Stimulated activated CD8-positive, alpha-beta memory T cell treated with anti-CD3 and anti-CD28 coated beads, Interleukin-7, amount 100 ng/mL, for 4 hours (primary cell): ENCODE data around the gene ZNF554.
"Not testable (repeated sequence)": the region's sequence is repeated elsewhere in the genome, so short reads cannot be mapped to it uniquely, and the experiment has no call there.

Experiments
- DNase-seq, 2 donors: peaks; one replicate each; pipeline ENCODE4 v3.0.0-alpha.2; 2020; ENCODE audit warnings: low read depth in 2 of 2

ZNF554 gene

DNA sequence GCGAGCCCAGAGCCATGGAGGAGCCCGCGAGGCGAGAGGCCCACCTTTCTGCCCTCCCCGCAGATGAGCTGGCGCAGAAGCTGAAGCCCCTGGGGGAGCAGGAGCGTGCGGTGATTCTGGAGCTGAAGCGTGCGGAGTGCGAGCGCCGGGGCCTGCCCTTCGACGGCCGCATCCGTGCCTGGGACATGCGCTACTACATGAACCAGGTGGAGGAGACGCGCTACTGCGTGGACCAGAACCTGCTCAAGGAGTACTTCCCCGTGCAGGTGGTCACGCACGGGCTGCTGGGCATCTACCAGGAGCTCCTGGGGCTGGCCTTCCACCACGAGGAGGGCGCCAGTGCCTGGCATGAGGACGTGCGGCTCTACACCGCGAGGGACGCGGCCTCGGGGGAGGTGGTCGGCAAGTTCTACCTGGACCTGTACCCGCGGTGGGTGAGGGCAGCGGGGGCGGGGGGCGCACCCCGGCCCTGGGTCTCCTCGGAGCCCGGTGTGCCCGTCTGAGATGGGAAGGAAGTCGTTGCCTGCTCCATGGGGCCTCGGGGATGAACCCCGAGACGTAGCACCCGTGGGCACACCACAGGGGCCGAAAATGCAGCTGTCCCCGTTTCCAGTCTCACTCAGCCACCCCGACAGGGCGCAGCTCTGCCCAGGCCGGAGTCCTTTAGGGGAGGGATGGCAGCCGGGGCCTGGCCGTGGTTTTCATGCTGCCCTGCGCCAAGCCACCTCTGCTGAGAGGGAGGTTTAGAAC lies 12.1 kb upstream of the ZNF554 start:
- DNase-seq, result no peak

DNA sequence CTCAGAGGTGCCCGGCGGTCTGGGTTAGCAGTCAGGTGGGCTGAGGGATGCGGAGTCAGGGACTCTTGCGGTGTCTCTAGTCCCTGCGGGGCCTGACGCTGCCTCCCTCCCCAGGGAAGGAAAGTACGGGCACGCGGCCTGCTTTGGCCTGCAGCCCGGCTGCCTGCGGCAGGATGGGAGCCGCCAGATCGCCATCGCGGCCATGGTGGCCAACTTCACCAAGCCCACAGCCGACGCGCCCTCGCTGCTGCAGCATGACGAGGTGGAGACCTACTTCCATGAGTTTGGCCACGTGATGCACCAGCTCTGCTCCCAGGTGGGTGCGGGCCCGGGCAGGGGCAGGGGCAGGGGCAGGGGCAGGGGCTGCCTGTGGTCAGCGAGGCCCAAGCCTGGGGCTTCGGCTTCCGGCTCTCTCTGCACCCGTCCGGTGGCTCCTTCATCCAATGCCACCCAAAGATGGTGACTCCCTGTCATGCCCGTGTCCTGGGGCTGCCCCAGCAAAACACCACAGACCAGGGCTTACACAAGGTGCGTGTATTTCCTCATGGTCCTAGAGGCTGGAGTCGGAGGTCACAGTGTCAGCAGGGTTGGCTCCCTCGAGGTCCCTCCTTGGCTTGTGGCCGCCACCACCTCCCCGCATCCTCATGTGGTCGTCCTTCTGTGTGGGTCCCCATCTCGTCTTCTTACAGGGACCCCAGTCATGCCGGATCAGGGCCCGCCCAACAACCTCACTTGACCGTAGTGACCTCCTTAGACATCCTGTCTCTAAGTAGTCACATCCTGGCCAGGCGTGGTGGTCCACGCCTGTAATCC lies 11.3 kb upstream of the ZNF554 start:
- no peak for DNase-seq

DNA sequence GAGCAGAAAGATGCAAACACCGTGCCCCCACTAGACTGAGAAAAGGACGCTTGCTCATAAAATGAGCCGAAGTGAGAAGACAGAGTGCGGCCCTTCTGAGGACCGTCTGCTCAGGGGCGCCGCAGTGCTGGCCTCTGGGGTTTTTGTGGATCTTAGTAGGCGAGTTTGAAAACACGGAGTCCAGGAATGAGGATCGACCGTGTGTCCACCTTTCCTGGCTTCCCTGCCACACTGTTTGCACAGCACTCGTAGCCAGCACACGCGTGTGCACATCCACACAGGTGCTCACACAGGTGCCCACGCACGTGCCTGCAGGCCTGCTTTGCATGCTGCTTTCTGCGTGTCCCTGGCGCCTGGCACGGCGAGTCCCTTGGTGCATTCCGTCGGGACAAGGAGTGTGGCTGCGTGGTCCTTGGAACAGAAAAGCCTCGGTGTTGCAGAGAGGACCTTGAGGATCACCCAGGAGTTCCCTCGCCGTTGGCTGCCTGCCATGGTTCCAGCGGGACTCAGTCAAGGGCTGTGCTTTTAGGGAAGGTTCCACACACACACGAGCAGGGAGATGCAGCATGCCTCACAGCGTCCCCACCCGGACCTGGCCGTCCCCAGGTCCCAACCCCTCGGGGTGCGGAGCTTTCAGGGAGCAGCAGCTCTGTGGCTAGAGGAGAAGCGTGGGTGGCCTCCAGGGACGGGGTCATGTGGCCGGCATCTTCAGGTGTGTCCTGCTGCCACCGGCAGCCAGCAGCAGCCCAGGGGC lies 10.1 kb upstream of the ZNF554 start:
- DNase-seq, result no peak

DNA sequence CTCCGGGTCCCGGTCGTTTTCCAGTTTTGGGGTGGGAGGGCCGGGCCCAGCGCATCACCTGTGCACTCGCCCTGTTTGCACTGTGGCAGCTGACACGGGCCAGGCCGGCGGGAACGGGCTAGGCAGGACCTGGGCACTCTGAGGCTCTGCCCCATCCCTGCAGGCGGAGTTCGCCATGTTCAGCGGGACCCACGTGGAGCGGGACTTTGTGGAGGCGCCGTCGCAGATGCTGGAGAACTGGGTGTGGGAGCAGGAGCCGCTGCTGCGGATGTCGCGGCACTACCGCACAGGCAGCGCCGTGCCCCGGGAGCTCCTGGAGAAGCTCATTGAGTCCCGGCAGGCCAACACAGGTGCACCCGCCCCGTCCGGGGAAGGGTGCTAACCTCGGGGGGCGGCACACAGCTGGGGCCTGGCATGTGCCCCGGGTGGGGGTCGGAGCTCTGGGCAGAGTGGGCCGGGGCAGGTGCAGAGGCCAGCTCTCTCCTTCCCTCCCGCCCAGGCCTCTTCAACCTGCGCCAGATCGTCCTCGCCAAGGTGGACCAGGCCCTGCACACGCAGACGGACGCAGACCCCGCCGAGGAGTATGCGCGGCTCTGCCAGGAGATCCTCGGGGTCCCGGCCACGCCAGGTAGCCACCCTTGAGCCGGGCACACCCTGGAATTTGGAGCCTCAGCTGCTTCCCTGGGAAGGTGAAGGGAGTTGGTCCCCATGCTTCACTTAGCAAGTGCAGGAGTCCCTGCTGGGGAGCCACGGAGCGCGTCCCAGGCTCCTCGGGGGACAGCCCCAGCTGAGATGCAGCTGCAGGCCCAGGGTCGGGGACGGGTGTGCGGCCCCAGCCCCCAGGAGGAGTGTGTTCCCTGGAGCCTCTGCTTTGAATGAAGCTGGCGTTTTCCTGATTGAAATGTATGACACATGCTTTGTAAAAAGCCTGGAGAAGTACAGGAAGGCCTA lies 9.3 kb upstream of the ZNF554 start:
- no peak for DNase-seq

DNA sequence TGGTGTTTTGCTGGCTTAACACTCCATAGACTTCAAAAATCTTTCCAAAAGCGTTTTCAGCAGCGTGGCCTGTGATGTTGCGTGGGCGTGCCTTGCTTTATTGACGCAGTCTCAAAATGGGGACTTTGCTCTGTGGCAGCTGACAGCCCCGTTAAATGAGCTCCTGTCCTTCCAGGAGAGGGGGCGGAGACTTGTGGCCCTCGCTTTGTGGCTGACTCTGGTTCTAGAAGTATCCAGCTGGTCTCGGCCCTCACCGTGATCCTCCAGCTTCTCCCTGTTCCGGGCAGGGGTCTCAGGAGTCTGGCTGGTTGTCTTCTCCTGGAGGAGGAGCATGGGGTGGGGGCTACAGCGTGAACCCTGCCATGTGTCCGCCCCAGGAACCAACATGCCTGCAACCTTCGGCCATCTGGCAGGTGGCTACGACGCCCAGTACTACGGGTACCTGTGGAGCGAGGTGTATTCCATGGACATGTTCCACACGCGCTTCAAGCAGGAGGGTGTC lies 8.4 kb upstream of the ZNF554 start:
- DNase-seq, result no peak

DNA sequence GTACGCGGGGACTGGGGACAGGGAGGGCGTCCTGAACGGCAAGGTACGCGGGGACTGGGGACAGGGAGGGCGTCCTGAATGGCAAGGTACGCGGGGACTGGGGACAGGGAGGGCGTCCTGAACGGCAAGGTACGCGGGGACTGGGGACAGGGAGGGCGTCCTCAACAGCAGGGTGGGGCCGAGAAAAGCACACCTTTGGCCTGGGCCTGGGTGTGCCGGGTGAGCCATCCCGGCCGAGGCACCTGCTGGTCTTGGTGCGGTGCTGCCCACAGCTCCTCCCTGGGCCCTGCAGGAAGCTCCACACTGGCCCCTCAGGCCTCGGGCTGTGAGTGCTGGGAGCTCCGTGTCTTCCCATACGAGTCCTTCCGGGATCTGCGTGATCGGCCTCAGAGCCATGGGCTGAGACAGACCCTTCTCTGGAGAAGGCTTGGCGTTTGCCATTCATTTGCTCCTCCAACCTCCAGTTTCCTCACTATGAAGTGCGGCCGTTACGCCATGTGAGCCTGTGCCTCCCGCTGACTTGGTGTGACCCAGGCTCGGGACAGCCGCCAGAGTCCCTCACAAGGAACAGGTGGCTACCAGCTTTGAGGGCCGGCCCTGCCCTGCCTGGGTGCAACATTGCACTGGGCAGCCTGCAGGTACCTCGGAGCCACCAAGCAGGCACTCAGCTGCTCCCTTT lies 7.8 kb upstream of the ZNF554 start:
- DNase-seq, result no peak

DNA sequence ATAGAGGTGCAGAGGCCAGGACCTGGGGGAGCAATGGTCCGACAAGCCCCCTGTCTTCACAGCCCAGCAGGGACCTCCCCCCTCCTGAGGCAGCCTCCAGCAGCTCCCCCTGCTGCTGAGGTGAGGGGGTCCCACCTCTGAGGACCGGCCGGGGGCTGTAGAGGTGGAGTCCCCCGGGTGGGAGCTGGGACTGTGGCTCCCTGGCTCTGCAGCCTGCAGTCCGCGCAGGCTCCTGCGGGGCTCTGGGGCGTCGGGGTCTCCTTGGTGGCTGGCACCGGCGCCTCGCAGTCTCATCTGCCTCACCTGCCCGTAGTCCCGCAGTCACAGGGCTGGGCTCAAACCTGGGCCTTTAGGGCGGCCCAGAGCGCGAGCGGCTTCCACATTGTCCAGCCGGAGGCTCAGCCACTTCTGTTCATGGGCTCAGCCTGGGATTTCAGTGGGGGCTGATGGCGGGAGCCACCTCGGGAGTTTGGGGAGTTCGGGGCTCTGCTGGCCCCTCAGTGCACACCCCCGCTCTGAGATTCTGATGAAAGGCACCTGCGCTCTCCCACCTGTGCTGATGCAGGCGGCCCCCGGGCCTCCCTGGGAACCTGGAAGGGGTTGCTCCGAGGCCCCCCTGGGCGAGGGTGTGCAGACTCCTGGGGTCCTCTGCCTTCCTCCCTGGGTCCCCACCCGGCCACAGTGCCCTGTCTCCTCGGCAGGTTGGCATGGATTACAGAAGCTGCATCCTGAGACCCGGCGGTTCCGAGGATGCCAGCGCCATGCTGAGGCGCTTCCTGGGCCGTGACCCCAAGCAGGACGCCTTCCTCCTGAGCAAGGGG lies 7.0 kb upstream of the ZNF554 start:
- DNase-seq, result no peak

DNA sequence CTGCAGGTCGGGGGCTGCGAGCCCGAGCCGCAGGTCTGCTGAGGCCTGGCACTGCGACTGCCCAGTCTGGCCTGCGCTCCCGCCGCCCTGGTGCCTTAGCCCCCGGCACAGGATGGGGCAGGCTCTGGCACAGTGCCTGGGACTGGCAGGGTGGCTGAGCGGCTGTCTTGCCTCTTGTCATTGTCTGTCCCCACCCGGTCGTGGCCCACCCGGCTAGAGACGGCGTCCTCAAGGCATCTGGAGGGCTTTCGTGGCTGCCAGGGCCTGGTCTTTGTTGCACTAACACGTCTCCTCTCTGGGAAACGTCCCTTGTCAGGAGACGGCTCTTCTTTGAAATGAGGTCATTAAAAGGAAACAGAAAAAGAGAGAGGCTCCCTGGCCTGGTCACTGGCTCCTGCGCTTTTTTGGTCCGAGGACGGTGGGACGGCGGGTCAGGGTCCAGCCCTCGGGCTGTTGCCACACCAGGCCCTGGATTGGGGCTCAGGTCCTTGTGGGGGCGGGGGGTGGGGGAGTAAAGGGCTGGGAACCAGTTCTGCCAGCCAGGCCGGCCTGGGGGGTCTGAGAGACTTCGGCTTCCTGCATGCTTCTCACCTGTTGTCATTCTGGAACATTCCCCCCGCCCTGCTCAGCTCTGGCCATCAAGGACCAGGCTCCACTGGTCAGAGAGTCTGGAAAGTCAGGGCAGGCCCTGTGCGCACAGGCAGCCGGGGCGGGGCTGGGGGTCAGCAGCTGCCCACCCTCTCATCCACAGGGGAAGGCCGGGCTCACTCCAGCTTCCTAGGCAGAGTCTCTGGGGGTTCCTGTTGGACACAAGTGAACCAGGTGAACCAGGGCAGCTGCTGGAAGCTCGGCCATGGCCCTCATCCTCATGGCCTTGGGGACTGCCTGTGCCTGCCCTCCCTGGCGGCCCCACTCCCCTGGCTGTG lies 6.2 kb upstream of the ZNF554 start:
- DNase-seq, result no peak

DNA sequence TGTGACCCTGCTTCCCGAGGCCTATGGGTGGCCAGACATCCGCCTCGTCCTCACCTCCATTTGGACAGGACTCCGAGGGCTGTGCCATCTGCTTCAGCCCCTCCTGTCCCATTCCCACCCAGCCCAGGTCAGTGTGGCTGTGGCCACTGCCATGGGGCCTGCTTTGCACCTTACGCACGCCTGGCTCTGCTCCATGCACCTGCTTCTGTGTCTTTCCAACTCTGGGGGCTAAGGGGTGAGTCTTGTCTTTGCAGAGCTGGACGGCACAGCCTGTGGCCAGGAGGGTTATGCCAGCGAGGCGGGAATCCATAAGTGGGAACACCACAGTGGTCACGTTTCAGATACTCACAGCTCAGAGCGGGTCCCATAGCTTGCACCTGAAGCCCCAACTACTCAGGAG lies 5.2 kb upstream of the ZNF554 start:
- DNase-seq, result no peak

DNA sequence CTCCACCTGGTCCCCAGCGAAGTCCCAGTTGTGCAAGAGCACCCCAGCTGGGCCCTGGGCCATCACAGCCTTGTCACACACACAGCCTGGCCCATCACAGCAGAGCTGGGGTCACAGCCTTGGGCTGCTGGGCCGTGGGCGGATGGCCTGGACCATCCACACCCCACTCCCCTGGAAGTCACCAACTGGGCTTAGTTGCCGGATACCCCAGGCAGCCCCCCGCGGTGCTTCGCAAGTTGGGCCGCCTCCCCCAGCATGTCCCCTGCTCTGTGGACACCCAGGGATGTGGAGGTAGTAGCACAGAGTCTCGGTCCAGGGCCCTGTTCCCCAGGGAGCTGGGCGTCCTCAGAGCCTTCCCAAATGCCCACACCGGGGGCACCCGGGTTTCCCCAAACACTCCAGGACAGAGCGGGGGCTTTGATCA lies 4.5 kb upstream of the ZNF554 start:
- DNase-seq, result no peak

DNA sequence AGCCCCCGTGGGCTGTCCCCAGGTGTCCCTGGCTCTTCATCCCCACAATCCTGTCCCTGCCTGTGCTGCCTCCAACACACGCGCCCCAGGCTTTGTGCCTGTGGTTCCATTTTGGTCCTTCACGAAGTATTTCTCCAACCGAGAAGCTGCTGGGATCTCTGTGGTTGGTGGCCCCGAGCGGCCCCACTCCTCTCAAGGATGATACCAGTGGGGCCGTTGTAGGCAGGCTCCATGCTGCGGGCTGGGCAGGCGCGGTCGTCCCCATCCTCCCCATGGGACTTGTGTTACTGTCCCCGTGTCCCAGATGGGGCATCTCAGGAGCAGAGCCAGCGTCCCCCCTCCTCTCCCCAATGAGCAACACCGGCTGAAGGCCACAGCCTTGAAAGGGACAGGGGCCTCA lies 3.7 kb upstream of the ZNF554 start:
- no peak for DNase-seq

DNA sequence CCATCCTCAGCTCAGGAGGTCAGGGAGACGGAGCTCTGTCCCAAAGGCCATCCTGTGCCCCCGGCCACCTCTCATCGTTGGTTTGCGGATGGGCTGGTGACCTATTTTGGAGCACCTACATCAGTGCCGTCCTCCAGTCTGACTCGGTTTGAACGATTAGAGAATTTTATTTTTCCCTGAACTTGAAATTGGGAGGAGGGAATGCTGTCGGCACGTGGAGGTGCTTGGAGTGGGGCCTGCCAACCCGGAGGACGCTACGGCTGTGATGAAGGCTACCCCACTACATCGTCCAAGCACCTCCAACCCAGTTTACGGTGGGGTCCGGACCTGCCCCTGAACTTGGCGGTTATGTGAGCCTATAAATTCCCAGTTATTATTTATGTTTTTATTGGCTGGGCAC lies 3.0 kb upstream of the ZNF554 start:
- no peak for DNase-seq

DNA sequence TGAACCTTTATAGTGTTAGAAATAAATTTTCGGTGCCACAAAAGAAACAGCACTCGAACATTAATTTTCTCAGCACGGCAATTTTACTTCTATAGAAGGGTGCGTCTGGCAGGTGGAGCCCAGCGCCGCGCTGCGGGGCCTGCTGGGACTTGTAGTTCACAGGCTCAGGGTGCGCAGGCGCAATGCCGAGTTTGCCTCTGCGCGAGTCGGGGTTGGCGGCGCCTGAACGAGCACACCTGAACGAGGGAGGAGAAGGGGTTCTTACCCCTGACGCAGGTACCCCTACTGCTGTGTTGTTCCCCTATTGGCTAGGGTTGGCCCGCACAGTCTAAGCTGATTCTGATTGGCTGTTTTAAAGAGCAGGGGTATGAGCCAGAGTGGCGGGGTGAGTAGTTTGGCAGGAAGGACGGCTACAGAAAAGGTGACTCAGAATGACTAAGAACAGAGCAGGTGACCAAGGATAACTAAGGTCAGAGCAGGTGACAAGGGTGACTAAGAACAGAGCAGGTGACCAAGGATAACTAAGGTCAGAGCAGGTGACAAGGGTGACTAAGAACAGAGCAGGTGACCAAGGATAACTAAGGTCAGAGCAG lies 2.3 kb upstream of the ZNF554 start:
- DNase-seq, result not testable (repeated sequence)

DNA sequence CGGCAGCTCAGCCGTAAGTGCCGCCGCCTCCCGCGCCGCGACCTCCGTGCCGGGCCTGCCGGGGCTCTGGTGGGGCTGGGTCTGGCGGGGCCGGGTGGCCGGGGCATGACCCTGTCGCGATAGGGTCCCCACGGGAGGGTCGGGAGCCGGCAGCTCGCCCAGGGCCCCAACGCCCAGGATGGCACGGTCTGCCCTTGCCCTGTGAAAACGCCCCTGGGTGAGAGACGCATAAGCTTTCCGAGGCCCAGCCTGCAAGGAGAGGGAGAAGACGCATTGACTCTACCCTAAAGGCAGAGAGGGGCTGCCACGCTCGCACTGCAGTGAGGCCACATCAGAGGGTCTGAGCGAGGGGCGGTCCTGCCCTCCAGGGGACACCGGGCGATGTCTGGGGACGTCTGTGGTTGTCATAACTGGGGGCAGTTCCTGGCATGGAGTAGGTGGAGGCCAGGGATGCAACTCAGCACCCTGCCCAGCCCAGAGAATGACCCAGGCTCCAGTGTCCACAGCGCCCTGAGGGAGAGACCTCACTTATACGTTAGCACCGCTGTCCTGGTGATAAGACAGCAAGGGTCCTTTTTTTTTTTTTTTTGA lies 539 bp downstream of the ZNF554 start:
- DNase-seq, result no peak

DNA sequence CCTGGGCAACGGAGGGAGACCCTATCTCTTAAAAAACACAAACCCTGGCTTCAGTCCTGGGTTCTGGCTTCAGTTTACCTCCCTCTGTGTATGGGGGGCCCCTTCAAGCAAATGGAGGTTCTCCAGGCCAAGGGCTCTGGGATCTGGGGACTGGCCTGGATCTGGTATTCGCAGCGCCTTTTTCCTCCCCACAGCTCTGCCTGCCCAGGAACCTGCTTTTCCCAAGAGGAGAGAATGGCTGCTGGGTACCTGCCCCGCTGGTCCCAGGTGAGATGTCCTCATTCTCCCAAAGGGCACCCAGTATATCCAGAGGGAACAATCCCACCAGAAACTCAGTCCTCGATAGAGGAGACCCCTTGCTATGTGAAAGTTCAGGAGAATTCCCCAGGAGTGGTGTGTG lies 3.2 kb downstream of the ZNF554 start:
- DNase-seq, result no peak

DNA sequence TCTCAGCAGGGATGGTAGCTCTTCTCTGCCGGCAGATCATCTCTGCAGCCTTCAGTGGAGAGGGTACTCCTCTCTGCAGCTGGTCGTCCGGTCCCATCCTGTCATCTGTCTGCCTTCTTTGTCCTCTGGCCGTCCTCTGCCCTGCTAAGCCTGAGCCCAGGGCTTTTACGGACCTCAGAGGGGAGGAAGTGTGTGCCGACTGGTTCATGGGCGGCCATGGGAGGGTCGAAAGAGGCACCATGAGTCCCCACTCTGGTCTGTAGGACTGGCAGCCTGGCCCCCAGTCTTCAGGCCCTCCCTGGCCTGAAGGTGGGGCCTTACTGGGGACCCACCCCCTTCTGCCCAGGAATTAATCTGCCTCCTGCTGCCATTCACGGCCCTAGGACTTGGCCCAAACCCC lies 4.0 kb downstream of the ZNF554 start:
- DNase-seq, result no peak

DNA sequence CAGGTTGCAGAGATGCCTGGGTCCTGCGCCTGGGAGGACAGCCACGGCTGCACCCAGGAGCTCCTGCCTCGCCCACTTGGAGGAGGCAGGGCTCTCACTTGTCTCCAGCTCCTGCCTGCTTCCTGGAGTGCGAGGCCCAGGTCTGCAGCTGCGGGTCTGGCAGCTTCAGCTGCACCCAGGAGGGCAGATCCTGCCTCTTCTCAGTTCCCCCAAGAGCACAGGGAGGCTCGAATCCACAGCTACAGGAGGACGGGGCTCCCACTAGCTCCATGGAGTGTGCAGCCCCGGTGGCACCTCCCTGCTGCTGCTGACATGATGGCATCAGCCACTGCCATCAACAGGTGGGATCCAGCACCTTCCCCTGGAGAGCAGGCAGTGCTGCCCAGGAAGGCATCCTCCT lies 4.5 kb downstream of the ZNF554 start:
- no peak for DNase-seq

DNA sequence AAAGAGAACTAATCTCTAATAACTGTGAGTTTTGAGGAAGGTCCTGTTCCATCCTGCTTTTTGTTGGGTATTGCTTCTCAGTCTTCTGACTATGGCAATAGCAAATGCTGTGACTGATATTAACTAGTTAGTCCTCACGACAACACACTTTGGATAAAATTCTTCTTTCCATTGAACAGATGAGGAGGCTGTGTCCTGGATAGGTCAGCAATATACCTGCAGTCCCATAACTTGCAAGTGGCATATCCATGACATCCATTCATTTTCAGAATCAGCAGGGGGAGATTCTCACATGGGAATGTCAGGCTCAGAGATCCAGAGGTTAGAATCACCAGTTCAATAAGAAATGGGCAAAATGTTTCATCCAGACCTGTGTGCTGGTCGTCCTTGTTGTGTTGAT lies 7.4 kb downstream of the ZNF554 start:
- no peak for DNase-seq
